KOPT-K1 (cell line): ENCODE data around the gene NPAS4.
"Not testable (repeated sequence)": the region's sequence is repeated elsewhere in the genome, so short reads cannot be mapped to it uniquely, and the experiment has no call there.

Experiments used
- H3K27ac ChIP-seq: fragments of 200-600 bp; sonication (generic); 2 replicates; pipeline ENCODE4 v1.5.1; 2016; ENCODE audit warnings: antibody characterized with exemption, mild to moderate bottlenecking, low read depth, low read length; ENCODE audit not compliant: poor library complexity, severe bottlenecking
- H3K36me3 ChIP-seq: fragments of 200-600 bp; sonication (generic); 2 replicates; pipeline ENCODE4 v1.5.1; 2017; ENCODE audit warnings: antibody characterized with exemption, mild to moderate bottlenecking, low read length, moderate library complexity; ENCODE audit not compliant: insufficient read depth
- H3K9me3 ChIP-seq: fragments of 200-600 bp; sonication (generic); 2 replicates; pipeline ENCODE4 v1.5.1; 2017; ENCODE audit warnings: antibody characterized with exemption, low read length, mild to moderate bottlenecking; ENCODE audit not compliant: insufficient read depth, poor library complexity, severe bottlenecking

The NPAS4 gene

GRCh38 chr11:66411323-66411722 is 9.5 kb upstream of the NPAS4 start:
- no peak overlapping the region for H3K27ac ChIP-seq
- H3K36me3 ChIP-seq = no peaks in the 10 kb centered on the region
- no peaks in the 10 kb centered on the region for H3K9me3 ChIP-seq

GRCh38 chr11:66412110-66412509 is 8.7 kb upstream of the NPAS4 start:
- no peaks in the 10 kb centered on the region for H3K9me3 ChIP-seq
- no peak overlapping the region for H3K27ac ChIP-seq

GRCh38 chr11:66413167-66413566 is 7.7 kb upstream of the NPAS4 start:
- Histone ChIP-seq H3K36me3 (no peaks in the 10 kb centered on the region), H3K27ac (no peak overlapping the region), H3K9me3 (no peaks in the 10 kb centered on the region)

More at GRCh38 chr11:66412110-66412509, 8.7 kb upstream of the NPAS4 start:
- H3K36me3 ChIP-seq = no peaks in the 10 kb centered on the region

GRCh38 chr11:66414120-66414934 is 6.5 kb upstream of the NPAS4 start:
- no peak overlapping the region for H3K27ac ChIP-seq
- no peaks in the 10 kb centered on the region for H3K9me3 ChIP-seq
- H3K36me3 ChIP-seq = no peaks in the 10 kb centered on the region

GRCh38 chr11:66415423-66415822 is 5.4 kb upstream of the NPAS4 start:
- H3K36me3 ChIP-seq = no peaks in the 10 kb centered on the region
- H3K9me3 ChIP-seq = no peaks in the 10 kb centered on the region
- no peak overlapping the region for H3K27ac ChIP-seq

- no peak overlapping the region for H3K27ac ChIP-seq
- H3K9me3 ChIP-seq = no peaks in the 10 kb centered on the region
- no peaks in the 10 kb centered on the region for H3K36me3 ChIP-seq
These were observed 3.8 kb upstream of the NPAS4 start for GRCh38 chr11:66417000-66417399.

- Histone ChIP-seq H3K27ac (no peak overlapping the region), H3K36me3 (no peaks in the 10 kb centered on the region), H3K9me3 (no peaks in the 10 kb centered on the region)
These were observed 2.5 kb upstream of the NPAS4 start for GRCh38 chr11:66418168-66418985.

- no peaks in the 10 kb centered on the region for H3K9me3 ChIP-seq
- H3K27ac ChIP-seq = no peak overlapping the region
- H3K36me3 ChIP-seq = no peaks in the 10 kb centered on the region
These were observed 1.9 kb upstream of the NPAS4 start for GRCh38 chr11:66418986-66419308.

GRCh38 chr11:66419825-66420224 is 1.0 kb upstream of the NPAS4 start:
- Histone ChIP-seq H3K27ac (no peak overlapping the region), H3K9me3 (no peaks in the 10 kb centered on the region), H3K36me3 (no peaks in the 10 kb centered on the region)

GRCh38 chr11:66421492-66422205 is 814 bp downstream of the NPAS4 start:
- Histone ChIP-seq H3K9me3 (no peaks in the 10 kb centered on the region), H3K27ac (no peak overlapping the region)

GRCh38 chr11:66426314-66426713 is 5.5 kb downstream of the NPAS4 start:
- Histone ChIP-seq H3K9me3 (no peaks in the 10 kb centered on the region), H3K27ac (no peak overlapping the region)

More at GRCh38 chr11:66421492-66422205, 814 bp downstream of the NPAS4 start:
- no peaks in the 10 kb centered on the region for H3K36me3 ChIP-seq

GRCh38 chr11:66428933-66429332 is 8.1 kb downstream of the NPAS4 start:
- Histone ChIP-seq H3K27ac (no peak overlapping the region), H3K9me3 (no peaks in the 10 kb centered on the region), H3K36me3 (no peaks in the 10 kb centered on the region)

More at GRCh38 chr11:66426314-66426713, 5.5 kb downstream of the NPAS4 start:
- H3K36me3 ChIP-seq = no peaks in the 10 kb centered on the region

- Histone ChIP-seq H3K27ac (no peak overlapping the region), H3K9me3 (no peaks in the 10 kb centered on the region), H3K36me3 (peaks cover 4% of the 10 kb centered on the region)
These were observed 9.3 kb downstream of the NPAS4 start for GRCh38 chr11:66429983-66430602.

- peaks cover 16% of the 10 kb centered on the region for H3K36me3 ChIP-seq
- H3K27ac ChIP-seq, H3K9me3 ChIP-seq: not testable (repeated sequence)
These were observed 10.5 kb downstream of the NPAS4 start for GRCh38 chr11:66431287-66431686.

GRCh38 chr11:66431871-66432329 is 11.1 kb downstream of the NPAS4 start:
- H3K9me3 ChIP-seq, H3K27ac ChIP-seq: not testable (repeated sequence)
- peaks cover 22% of the 10 kb centered on the region for H3K36me3 ChIP-seq
